SK-N-SH (cell line): ENCODE data around the gene CEP112. TPM values are rescaled to one million over a fixed set of nuclear protein-coding genes. Genes with fewer than 3 reads are reported as not detected.

Source experiments
- CTCF ChIA-PET: fragments of 300-600, 350-600 bp; formaldehyde crosslinking; extraction: SDS; loops from one replicate; lab custom pipeline; 2021; lab: Yijun Ruan, JAX
- POLR2A ChIA-PET: fragments of 350-600 bp; sonication (Branson Sonifier 250); formaldehyde crosslinking; extraction: SDS; loops from one replicate; lab custom pipeline; 2020; ENCODE audit warnings: antibody characterized with exemption, inconsistent platforms; lab: Yijun Ruan, JAX
- DNase-seq: peaks from one replicate; pipeline ENCODE4 v3.0.0; 2012
- H2AFZ ChIP-seq: fragments of 200-600 bp; sonication (generic); 2 replicates; pipeline ENCODE4 v1.8.1; 2016; ENCODE audit warnings: antibody characterized with exemption, mild to moderate bottlenecking, low read depth
- H3F3A ChIP-seq: fragments of 200-600 bp; sonication (generic); replicated peaks from 2 replicates; pipeline ENCODE3; 2016; ENCODE audit warnings: antibody characterized with exemption, mild to moderate bottlenecking; ENCODE audit not compliant: insufficient read depth
- H3K27ac ChIP-seq, 2 experiments: fragments of 200-500 bp in 1 of 2; fragments of 200-600 bp in 1 of 2; sonication (Bioruptor generic) in 1 of 2; sonication (generic), shearing (Covaris generic) in 1 of 2; 2 replicates each; pipeline versions ENCODE4 v1.5.1 to v1.6.1; 2014 to 2016; ENCODE audit warnings: low read depth in 2 of 2, inconsistent platforms in 1 of 2, low read length in 1 of 2, mild to moderate bottlenecking in 1 of 2, mixed read lengths in 1 of 2
- H3K27me3 ChIP-seq: fragments of 200-600 bp; sonication (generic), shearing (Covaris generic); 2 replicates; pipeline ENCODE4 v1.6.1; 2016; ENCODE audit warnings: mixed run types; ENCODE audit not compliant: insufficient read depth
- H3K36me3 ChIP-seq, 2 experiments: fragments of 200-500 bp in 1 of 2; fragments of 200-600 bp in 1 of 2; sonication (Bioruptor generic) in 1 of 2; sonication (generic) in 1 of 2; replicated peaks in 1 of 2; 2 replicates each; pipeline versions ENCODE3 to v1.5.1; 2014 to 2016; ENCODE audit warnings: low read length in 1 of 2, mild to moderate bottlenecking in 1 of 2; ENCODE audit not compliant: insufficient read depth in 2 of 2, control insufficient read depth in 1 of 2
- H3K4me1 ChIP-seq, 2 experiments: fragments of 200-500 bp in 1 of 2; fragments of 200-600 bp in 1 of 2; sonication (Bioruptor generic) in 1 of 2; sonication (generic), shearing (Covaris generic) in 1 of 2; 2 replicates each; pipeline versions ENCODE4 v1.5.1 to v1.6.1; 2014 to 2016; ENCODE audit warnings: low read depth in 1 of 2, low read length in 1 of 2, mixed run types in 1 of 2; ENCODE audit not compliant: insufficient read depth in 2 of 2, control insufficient read depth in 1 of 2
- H3K4me2 ChIP-seq: fragments of 200-600 bp; sonication (generic), shearing (Covaris generic); 2 replicates; pipeline ENCODE4 v1.6.1; 2017; ENCODE audit warnings: mixed run types
- H3K4me3 ChIP-seq, 2 experiments: fragments of 200-500 bp in 1 of 2; fragments of 200-600 bp in 1 of 2; sonication (Bioruptor generic) in 1 of 2; sonication (generic), shearing (Covaris generic) in 1 of 2; 2 replicates each; pipeline versions ENCODE4 v1.5.1 to v1.8.1; 2014 to 2016; ENCODE audit warnings: low read depth in 2 of 2, inconsistent platforms in 1 of 2, low read length in 1 of 2, mild to moderate bottlenecking in 1 of 2, mixed read lengths in 1 of 2, moderate library complexity in 1 of 2
- H3K79me2 ChIP-seq: fragments of 200-600 bp; sonication (generic); 2 replicates; pipeline ENCODE4 v1.8.1; 2017; ENCODE audit warnings: mild to moderate bottlenecking; ENCODE audit not compliant: insufficient read depth
- H3K9ac ChIP-seq: fragments of 200-600 bp; sonication (generic); 2 replicates; pipeline ENCODE4 v1.6.1; 2017; ENCODE audit warnings: mixed run types
- H3K9me2 ChIP-seq: fragments of 200-600 bp; sonication (generic); 2 replicates; pipeline ENCODE4 v1.6.1; 2017; ENCODE audit warnings: mixed run types
- H3K9me3 ChIP-seq: fragments of 200-600 bp; sonication (generic); 2 replicates; pipeline ENCODE4 v1.6.1; 2017; ENCODE audit warnings: mixed run types, mild to moderate bottlenecking, moderate library complexity
- H4K20me1 ChIP-seq: fragments of 200-600 bp; sonication (generic); 2 replicates; pipeline ENCODE4 v1.6.1; 2017; ENCODE audit warnings: mild to moderate bottlenecking, mixed run types; ENCODE audit not compliant: insufficient read depth
- CTCF ChIP-seq: fragments of 200-600 bp; sonication (generic); IDR thresholded peaks from 2 replicates; pipeline ENCODE4 v1.6.1; 2017; ENCODE audit warnings: antibody characterized with exemption, mild to moderate bottlenecking, moderate library complexity
- FOXJ3 ChIP-seq: sonication (generic); formaldehyde crosslinking; IDR thresholded peaks from 2 replicates; pipeline ENCODE4 v1.5.1; 2020; ENCODE audit warnings: mild to moderate bottlenecking, missing genetic modification reagents
- GATA2 ChIP-seq: sonication (generic); formaldehyde crosslinking; IDR thresholded peaks from 2 replicates; pipeline ENCODE4 v1.5.0; 2020; ENCODE audit warnings: mild to moderate bottlenecking, missing genetic modification reagents
- MEF2A ChIP-seq: IDR thresholded peaks from 2 replicates; pipeline ENCODE4 v1.4.0; 2012; ENCODE audit warnings: low read depth, borderline replicate concordance
- MXI1 ChIP-seq: IDR thresholded peaks from 2 replicates; pipeline ENCODE4 v1.6.1; 2012; ENCODE audit warnings: mild to moderate bottlenecking, low read depth, low read length, improper control_type of control experiment
- NFIC ChIP-seq: IDR thresholded peaks from 2 replicates; pipeline ENCODE4 v1.4.0; 2012; ENCODE audit warnings: borderline replicate concordance
- PBX3 ChIP-seq: IDR thresholded peaks from 2 replicates; pipeline ENCODE4; 2012
- RAD21 ChIP-seq: IDR thresholded peaks from 2 replicates; pipeline ENCODE4 v1.6.1; 2012; ENCODE audit warnings: mild to moderate bottlenecking, low read length
- REST ChIP-seq: IDR thresholded peaks from 2 replicates; pipeline ENCODE4 v1.6.1; 2012; ENCODE audit warnings: mild to moderate bottlenecking, low read depth, low read length, moderate library complexity
- RXRA ChIP-seq: IDR thresholded peaks from 2 replicates; pipeline ENCODE4 v1.4.0; 2012; ENCODE audit warnings: low read depth, mild to moderate bottlenecking, borderline replicate concordance
- SIN3A ChIP-seq: IDR thresholded peaks from 2 replicates; pipeline ENCODE4 v1.6.1; 2012; ENCODE audit warnings: low read depth, mild to moderate bottlenecking, low read length, moderate library complexity, borderline replicate concordance
- SMC3 ChIP-seq: IDR thresholded peaks from 2 replicates; pipeline ENCODE4 v1.6.1; 2012; ENCODE audit warnings: low read depth, low read length, improper control_type of control experiment
- TCF12 ChIP-seq: IDR thresholded peaks from 2 replicates; pipeline ENCODE4 v1.4.0; 2012
- USF1 ChIP-seq: IDR thresholded peaks from 2 replicates; pipeline ENCODE4 v1.4.0; 2012; ENCODE audit warnings: low read depth, borderline replicate concordance
- WGBS: methylation state at CpG from one replicate; pipeline ENCODE4 v1.1.6; 2017; ENCODE audit warnings: low lambda C conversion rate; 5-methylcytosine and 5-hydroxymethylcytosine counted together
- polyA plus RNA-seq, 3 experiments: library from polyadenylated mRNA; depleted of rRNA; stranded (reverse); fragments of >200 nt; gene quantifications; 2 replicates each; pipeline ENCODE4 v1.2.3, GENCODE V29; 2012

The CEP112 gene
- polyA plus RNA-seq, 1 of the 3 experiments (the other 2 are of a cell fraction) = 7.9 TPM

GRCh38 chr17:65942592-65942991 lies 249.3 kb downstream of the CEP112 start:
- Histone ChIP-seq H3K27ac (no peak overlapping the region), H3K9ac (no peak overlapping the region), H2AFZ (no peak overlapping the region), H3K4me2 (no peak overlapping the region), H3K36me3 (no peaks in the 10 kb centered on the region), H3K4me1 (no peaks in the 10 kb centered on the region), H3F3A (peaks cover 9% of the 10 kb centered on the region), H3K4me3 (no peak overlapping the region), H3K27me3 (no peaks in the 10 kb centered on the region), H3K79me2 (no peaks in the 10 kb centered on the region), H4K20me1 (no peaks in the 10 kb centered on the region), H3K9me2 (no peaks in the 10 kb centered on the region), H3K9me3 (peaks cover 14% of the 10 kb centered on the region; the same call in 1 of the 2 replicates)
- TF ChIP-seq TCF12 = peak; percentile 45; the same call in 1 of the 2 replicates
- TF ChIP-seq PBX3 = peak; percentile 72
- TF ChIP-seq NFIC = no peak; the same call in 1 of the 2 replicates
- no peak for TF ChIP-seq USF1
- ChIA-PET CTCF (interaction anchor here (1.0 to 1.7 kb wide), 5 partner anchors 11 to 17 kb away, joined by 3 to 6 read pairs (median 3); no protein-coding TSS in a partner anchor), POLR2A (no interaction called here)
- 46% methylated on average over 1 of the region's 1 CpG for WGBS
- no peak for DNase-seq

- H3K27ac ChIP-seq = no peak overlapping the region
- WGBS = 87% methylated on average over 4 of the region's 4 CpGs
- H3K27me3 ChIP-seq = no peaks in the 10 kb centered on the region
- no peaks in the 10 kb centered on the region for H3K36me3 ChIP-seq
- no peaks in the 10 kb centered on the region for H3K9me2 ChIP-seq
- H3K9ac ChIP-seq = no peak overlapping the region
- H4K20me1 ChIP-seq = no peaks in the 10 kb centered on the region
- CTCF ChIA-PET = interaction anchor here (1.0 to 1.7 kb wide), 5 partner anchors 11 to 25 kb away, joined by 3 to 6 read pairs (median 3); no protein-coding TSS in a partner anchor
- no peaks in the 10 kb centered on the region for H3K79me2 ChIP-seq
- POLR2A ChIA-PET = no interaction called here
- peaks cover 14% of the 10 kb centered on the region; the same call in 1 of the 2 replicates for H3K9me3 ChIP-seq
- H3K4me2 ChIP-seq = no peak overlapping the region
- H3K4me1 ChIP-seq = no peaks in the 10 kb centered on the region
- no peak overlapping the region for H2AFZ ChIP-seq
- H3K4me3 ChIP-seq = no peak overlapping the region
- peaks cover 9% of the 10 kb centered on the region for H3F3A ChIP-seq
- TF ChIP-seq TCF12 (no peak), CTCF (peak; percentile 37; the same call in 1 of the 2 replicates)
- DNase-seq = no peak
Observed at GRCh38 chr17:65941356-65941899, 250.5 kb downstream of the CEP112 start.

GRCh38 chr17:65936013-65936412 lies 255.9 kb downstream of the CEP112 start:
- ChIA-PET POLR2A (no interaction called here), CTCF (interaction anchor here (0.6 kb wide), 2 partner anchors 285 to 1822 kb away, joined by 3 read pairs; no protein-coding TSS in a partner anchor)
- H3K36me3 ChIP-seq = no peaks in the 10 kb centered on the region
- peaks cover 6% of the 10 kb centered on the region for H3F3A ChIP-seq
- H3K9ac ChIP-seq = no peak overlapping the region
- DNase-seq = no peak
- H3K4me2 ChIP-seq = no peak overlapping the region
- no peak overlapping the region for H3K27ac ChIP-seq
- no peak overlapping the region for H2AFZ ChIP-seq
- H3K27me3 ChIP-seq = no peaks in the 10 kb centered on the region
- H3K4me3 ChIP-seq = no peak overlapping the region
- H3K79me2 ChIP-seq = no peaks in the 10 kb centered on the region
- no peaks in the 10 kb centered on the region for H3K9me2 ChIP-seq
- no peaks in the 10 kb centered on the region for H4K20me1 ChIP-seq
- H3K4me1 ChIP-seq = no peaks in the 10 kb centered on the region; a peak in 1 of 4 replicates
- 64% methylated on average over 3 of the region's 3 CpGs for WGBS
- H3K9me3 ChIP-seq = peaks cover 22% of the 10 kb centered on the region
- TF ChIP-seq REST = no peak
- no peak for TF ChIP-seq SIN3A
- no peak for TF ChIP-seq FOXJ3
- TF ChIP-seq RXRA = no peak
- no peak for TF ChIP-seq GATA2 (CRISPR knock-in tag)
- TF ChIP-seq SMC3 = no peak
- TF ChIP-seq MXI1 = no peak
- TF ChIP-seq RAD21 = no peak
- no peak for TF ChIP-seq MEF2A
